ENCODE data around the gene CASP9.

DNA sequence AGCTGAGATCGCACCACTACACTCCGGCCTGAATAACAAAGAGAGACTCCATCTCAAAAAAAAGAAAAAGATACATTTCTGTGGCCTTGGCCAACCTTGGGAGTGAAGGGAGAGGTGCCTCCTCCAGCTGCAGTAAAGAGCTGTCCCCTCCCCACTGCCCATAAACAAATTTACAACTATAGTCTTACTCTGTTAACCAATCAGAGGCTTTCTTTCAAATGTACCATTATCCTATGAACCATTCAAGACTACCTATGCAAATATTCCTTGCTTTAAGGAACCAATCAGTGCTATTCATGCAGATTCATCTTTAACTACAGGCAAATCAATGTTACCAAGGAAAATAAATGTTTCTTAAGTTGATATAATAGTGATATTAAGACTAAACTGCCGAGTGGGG lies 47.1 kb downstream of the CASP9 start:
- TF ChIP-seq, protein P1, sequence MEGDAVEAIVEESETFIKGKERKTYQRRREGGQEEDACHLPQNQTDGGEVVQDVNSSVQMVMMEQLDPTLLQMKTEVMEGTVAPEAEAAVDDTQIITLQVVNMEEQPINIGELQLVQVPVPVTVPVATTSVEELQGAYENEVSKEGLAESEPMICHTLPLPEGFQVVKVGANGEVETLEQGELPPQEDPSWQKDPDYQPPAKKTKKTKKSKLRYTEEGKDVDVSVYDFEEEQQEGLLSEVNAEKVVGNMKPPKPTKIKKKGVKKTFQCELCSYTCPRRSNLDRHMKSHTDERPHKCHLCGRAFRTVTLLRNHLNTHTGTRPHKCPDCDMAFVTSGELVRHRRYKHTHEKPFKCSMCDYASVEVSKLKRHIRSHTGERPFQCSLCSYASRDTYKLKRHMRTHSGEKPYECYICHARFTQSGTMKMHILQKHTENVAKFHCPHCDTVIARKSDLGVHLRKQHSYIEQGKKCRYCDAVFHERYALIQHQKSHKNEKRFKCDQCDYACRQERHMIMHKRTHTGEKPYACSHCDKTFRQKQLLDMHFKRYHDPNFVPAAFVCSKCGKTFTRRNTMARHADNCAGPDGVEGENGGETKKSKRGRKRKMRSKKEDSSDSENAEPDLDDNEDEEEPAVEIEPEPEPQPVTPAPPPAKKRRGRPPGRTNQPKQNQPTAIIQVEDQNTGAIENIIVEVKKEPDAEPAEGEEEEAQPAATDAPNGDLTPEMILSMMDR (IDR thresholded peaks at IDR 0.05): no peak
- TF ChIP-seq POLR2A (IDR thresholded peaks at IDR 0.05) (no peak), POLR2AphosphoS5 (IDR thresholded peaks at IDR 0.05) (no peak)
